ENCODE measurements around the gene CDC34. TPM values are rescaled to one million over a fixed set of nuclear protein-coding genes. Genes with fewer than 3 reads are reported as not detected.
A peak's percentile ranks its signal among the peaks of the same experiment; 100 is the strongest.

CDC34 gene
- total RNA-seq, 2 experiments from 2014 or later, result 38.5 to 43.4 TPM

DNA sequence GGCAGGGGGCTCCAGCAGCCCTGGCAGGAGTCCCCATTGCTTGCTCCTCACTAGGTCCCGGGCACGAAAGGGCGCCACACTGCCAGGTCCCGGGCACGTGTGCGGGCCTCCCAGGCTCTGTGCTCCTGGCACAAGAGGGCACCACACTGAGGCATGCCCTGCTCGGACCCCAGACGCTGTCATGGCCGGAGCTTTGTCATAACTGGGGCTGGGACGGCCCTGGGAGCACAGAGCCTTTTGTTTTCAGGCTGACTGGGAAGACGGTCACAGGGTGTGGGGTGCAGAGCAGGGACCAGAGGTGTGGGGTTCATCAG, 48.2 kb downstream of the CDC34 start:
- intact Hi-C loops (cut with DNase I, micrococcal nuclease), result no loop called here
- H3K27ac Mint-ChIP-seq, result no peak overlapping the region
- H3K4me3 Mint-ChIP-seq, result no peak overlapping the region
- H3K27me3 Mint-ChIP-seq, result peaks cover 4% of the 10 kb centered on the region
- TF ChIP-seq, protein P1, sequence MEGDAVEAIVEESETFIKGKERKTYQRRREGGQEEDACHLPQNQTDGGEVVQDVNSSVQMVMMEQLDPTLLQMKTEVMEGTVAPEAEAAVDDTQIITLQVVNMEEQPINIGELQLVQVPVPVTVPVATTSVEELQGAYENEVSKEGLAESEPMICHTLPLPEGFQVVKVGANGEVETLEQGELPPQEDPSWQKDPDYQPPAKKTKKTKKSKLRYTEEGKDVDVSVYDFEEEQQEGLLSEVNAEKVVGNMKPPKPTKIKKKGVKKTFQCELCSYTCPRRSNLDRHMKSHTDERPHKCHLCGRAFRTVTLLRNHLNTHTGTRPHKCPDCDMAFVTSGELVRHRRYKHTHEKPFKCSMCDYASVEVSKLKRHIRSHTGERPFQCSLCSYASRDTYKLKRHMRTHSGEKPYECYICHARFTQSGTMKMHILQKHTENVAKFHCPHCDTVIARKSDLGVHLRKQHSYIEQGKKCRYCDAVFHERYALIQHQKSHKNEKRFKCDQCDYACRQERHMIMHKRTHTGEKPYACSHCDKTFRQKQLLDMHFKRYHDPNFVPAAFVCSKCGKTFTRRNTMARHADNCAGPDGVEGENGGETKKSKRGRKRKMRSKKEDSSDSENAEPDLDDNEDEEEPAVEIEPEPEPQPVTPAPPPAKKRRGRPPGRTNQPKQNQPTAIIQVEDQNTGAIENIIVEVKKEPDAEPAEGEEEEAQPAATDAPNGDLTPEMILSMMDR (IDR thresholded peaks at IDR 0.05), result no peak
- Histone ChIP-seq H3K27ac (ENCODE audit: low read depth in 1 of 2, low read length in 2 of 2) (no peak overlapping the region), H3K4me3 (ENCODE audit: low read length) (no peak overlapping the region), H3K27me3 (ENCODE audit: control insufficient read depth in 1 of 2, insufficient read depth in 2 of 2, low read length in 2 of 2) (no peaks in the 10 kb centered on the region), H3K4me1 (ENCODE audit: insufficient read depth, low read length) (peaks cover 34% of the 10 kb centered on the region), H3K36me3 (ENCODE audit: insufficient read depth, low read length) (peaks cover 44% of the 10 kb centered on the region), H3K9me3 (ENCODE audit: control insufficient read depth in 1 of 2, insufficient read depth in 1 of 2, low read length in 2 of 2) (no peaks in the 10 kb centered on the region)
- ATAC-seq (ENCODE audit: poor library complexity) (no peak), DNase-seq (no peak)
- CTCF ChIA-PET, result interaction anchor here (0.8 kb wide), 1 partner anchor 154 kb away, joined by 3 read pairs; no protein-coding TSS in a partner anchor
- POLR2A ChIA-PET, result no interaction called here
- peaks cover 4% of the 10 kb centered on the region for H3K36me3 Mint-ChIP-seq (ENCODE audit: low read depth)
- H3K4me1 Mint-ChIP-seq (ENCODE audit: low read depth), result peaks cover 3% of the 10 kb centered on the region
- H3K9me3 Mint-ChIP-seq, result no peaks in the 10 kb centered on the region

DNA sequence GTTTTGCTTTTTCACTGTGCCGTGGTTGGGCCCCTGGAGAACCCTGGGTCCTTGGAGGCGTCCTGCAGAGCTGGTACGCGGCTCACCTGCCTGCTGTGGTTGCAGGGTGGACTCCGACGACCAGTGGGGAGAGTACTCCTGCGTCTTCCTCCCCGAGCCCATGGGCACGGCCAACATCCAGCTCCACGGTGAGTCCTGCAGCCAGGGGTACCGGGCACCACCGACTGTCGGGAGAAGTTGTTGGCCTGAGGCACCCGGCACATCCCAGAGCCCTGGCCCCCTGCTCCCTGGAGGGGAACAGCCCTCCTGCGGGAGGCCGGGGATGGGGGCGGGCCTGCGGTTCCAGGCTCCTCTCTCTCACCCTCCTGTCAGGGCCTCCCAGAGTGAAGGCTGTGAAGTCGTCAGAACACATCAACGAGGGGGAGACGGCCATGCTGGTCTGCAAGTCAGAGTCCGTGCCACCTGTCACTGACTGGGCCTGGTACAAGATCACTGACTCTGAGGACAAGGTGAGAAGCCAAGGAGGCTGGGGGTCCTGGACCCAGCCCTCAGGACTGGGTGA, 48.8 kb downstream of the CDC34 start:
- H3K27me3 ChIP-seq (ENCODE audit: control insufficient read depth in 1 of 2, insufficient read depth in 2 of 2, low read length in 2 of 2), result no peaks in the 10 kb centered on the region
- Mint-ChIP-seq H3K4me1 (ENCODE audit: low read depth) (no peaks in the 10 kb centered on the region), H3K4me3 (no peak overlapping the region), H3K9me3 (no peaks in the 10 kb centered on the region), H3K27ac (no peak overlapping the region), H3K27me3 (peaks cover 4% of the 10 kb centered on the region), H3K36me3 (ENCODE audit: low read depth) (peaks cover 4% of the 10 kb centered on the region)
- ChIA-PET POLR2A (no interaction called here), CTCF (interaction anchor here (0.8 kb wide), 1 partner anchor 154 kb away, joined by 3 read pairs; no protein-coding TSS in a partner anchor)
- H3K4me3 ChIP-seq (ENCODE audit: low read length), result no peak overlapping the region
- H3K4me1 ChIP-seq (ENCODE audit: insufficient read depth, low read length), result peaks cover 28% of the 10 kb centered on the region
- TF ChIP-seq, protein P1 (IDR thresholded peaks at IDR 0.05), result no peak
- H3K36me3 ChIP-seq (ENCODE audit: insufficient read depth, low read length), result peaks cover 44% of the 10 kb centered on the region
- no peaks in the 10 kb centered on the region for H3K9me3 ChIP-seq (ENCODE audit: control insufficient read depth in 1 of 2, insufficient read depth in 1 of 2, low read length in 2 of 2)
- ATAC-seq (ENCODE audit: poor library complexity) (no peak), DNase-seq (peak in 1 of 14 experiments; percentile 29)
- H3K27ac ChIP-seq (ENCODE audit: low read depth in 1 of 2, low read length in 2 of 2), result no peak overlapping the region
- intact Hi-C loops (cut with DNase I, micrococcal nuclease), result no loop called here

DNA sequence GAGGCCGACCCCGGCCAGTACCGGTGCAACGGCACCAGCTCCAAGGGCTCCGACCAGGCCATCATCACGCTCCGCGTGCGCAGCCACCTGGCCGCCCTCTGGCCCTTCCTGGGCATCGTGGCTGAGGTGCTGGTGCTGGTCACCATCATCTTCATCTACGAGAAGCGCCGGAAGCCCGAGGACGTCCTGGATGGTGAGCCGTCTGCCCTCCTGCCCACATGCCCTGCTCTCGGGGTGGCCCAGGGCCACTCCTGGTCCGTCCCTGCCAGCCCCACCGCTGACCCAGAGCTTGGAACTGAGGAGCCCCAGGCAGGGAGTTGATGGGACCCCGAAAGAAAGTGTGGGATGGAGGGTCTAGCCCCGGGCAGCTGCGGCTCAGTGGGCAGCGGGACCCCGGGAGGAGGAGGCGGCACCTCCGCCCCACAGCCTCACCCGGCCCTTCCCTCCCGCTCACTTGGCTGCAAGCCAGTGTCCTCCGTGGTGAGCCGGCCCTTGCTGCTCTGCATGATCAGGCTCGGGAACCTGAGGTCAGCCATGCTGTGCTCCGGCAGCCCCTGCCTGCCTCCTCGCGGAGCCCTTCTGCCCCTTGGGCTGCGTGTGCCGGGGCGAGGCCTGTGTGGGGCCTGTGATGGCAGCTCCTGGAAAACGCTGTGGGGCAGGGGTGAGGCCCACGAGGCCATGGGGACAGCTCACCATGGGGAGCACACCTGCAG, 50.0 kb downstream of the CDC34 start:
- no peak overlapping the region for H3K4me3 Mint-ChIP-seq
- TF ChIP-seq, protein P1 (IDR thresholded peaks at IDR 0.05), result no peak
- Histone ChIP-seq H3K9me3 (ENCODE audit: control insufficient read depth in 1 of 2, insufficient read depth in 1 of 2, low read length in 2 of 2) (peaks cover 0 to 3% of the 10 kb centered on the region in 2 experiments), H3K27ac (ENCODE audit: low read depth in 1 of 2, low read length in 2 of 2) (no peak overlapping the region), H3K4me1 (ENCODE audit: insufficient read depth, low read length) (peaks cover 16% of the 10 kb centered on the region), H3K27me3 (ENCODE audit: control insufficient read depth in 1 of 2, insufficient read depth in 2 of 2, low read length in 2 of 2) (no peaks in the 10 kb centered on the region), H3K36me3 (ENCODE audit: insufficient read depth, low read length) (peaks cover 44% of the 10 kb centered on the region), H3K4me3 (ENCODE audit: low read length) (no peak overlapping the region)
- ChIA-PET CTCF (no interaction called here), POLR2A (interaction anchor here (0.9 kb wide), 1 partner anchor 98 kb away, joined by 3 read pairs; no protein-coding TSS in a partner anchor)
- peaks cover 4% of the 10 kb centered on the region for H3K27me3 Mint-ChIP-seq
- ATAC-seq (ENCODE audit: poor library complexity) (no peak), DNase-seq (peak in 1 of 14 experiments; percentile 37)
- peaks cover 4% of the 10 kb centered on the region for H3K36me3 Mint-ChIP-seq (ENCODE audit: low read depth)
- intact Hi-C loops (cut with DNase I, micrococcal nuclease), result no loop called here
- no peak overlapping the region for H3K27ac Mint-ChIP-seq
- H3K4me1 Mint-ChIP-seq (ENCODE audit: low read depth), result no peaks in the 10 kb centered on the region
- no peaks in the 10 kb centered on the region for H3K9me3 Mint-ChIP-seq
